Measurements from ENCODE around the gene CTSO. TPM values are rescaled to one million over a fixed set of nuclear protein-coding genes. Genes with fewer than 3 reads are reported as not detected.
"Not testable (repeated sequence)": the region's sequence is repeated elsewhere in the genome, so short reads cannot be mapped to it uniquely, and the experiment has no call there.

The CTSO gene
- total RNA-seq, 1 donor from 2014 or later = 3.7 TPM

DNA sequence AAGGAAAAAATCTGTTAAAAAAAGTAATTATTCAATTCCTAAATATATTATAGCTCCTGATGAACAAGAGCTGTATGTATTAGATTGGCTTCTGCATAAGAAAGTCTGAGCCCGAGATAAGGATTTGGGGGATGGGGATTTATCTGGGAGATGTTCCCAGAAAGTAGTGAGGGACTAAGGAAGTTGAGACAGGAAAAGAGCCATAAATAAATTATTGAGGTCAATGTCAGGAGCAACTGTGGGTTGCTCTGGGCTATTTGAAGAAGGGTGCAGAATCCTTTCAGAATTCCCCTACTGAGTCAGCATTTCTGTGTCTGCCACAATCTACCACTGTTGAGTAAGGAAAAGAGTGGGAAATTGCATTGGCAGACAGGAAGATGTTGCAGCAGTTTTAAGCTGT lies 53.3 kb downstream of the CTSO start:
- Mint-ChIP-seq H3K27me3 (no peaks in the 10 kb centered on the region), H3K9me3 (ENCODE audit: low read depth) (peaks cover 11% of the 10 kb centered on the region), H3K36me3 (ENCODE audit: insufficient read depth) (peaks cover 5% of the 10 kb centered on the region), H3K4me3 (ENCODE audit: low read depth) (no peak overlapping the region), H3K4me1 (ENCODE audit: low read depth) (peaks cover 11% of the 10 kb centered on the region), H3K27ac (peak overlapping the region; percentile 5)
- no peak for DNase-seq (ENCODE audit: low spot score, unreplicated experiment)
- TF ChIP-seq, protein P1, sequence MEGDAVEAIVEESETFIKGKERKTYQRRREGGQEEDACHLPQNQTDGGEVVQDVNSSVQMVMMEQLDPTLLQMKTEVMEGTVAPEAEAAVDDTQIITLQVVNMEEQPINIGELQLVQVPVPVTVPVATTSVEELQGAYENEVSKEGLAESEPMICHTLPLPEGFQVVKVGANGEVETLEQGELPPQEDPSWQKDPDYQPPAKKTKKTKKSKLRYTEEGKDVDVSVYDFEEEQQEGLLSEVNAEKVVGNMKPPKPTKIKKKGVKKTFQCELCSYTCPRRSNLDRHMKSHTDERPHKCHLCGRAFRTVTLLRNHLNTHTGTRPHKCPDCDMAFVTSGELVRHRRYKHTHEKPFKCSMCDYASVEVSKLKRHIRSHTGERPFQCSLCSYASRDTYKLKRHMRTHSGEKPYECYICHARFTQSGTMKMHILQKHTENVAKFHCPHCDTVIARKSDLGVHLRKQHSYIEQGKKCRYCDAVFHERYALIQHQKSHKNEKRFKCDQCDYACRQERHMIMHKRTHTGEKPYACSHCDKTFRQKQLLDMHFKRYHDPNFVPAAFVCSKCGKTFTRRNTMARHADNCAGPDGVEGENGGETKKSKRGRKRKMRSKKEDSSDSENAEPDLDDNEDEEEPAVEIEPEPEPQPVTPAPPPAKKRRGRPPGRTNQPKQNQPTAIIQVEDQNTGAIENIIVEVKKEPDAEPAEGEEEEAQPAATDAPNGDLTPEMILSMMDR (IDR thresholded peaks at IDR 0.05; ENCODE audit: unreplicated experiment) = no peak

- no peak overlapping the region for H3K4me3 Mint-ChIP-seq (ENCODE audit: low read depth)
- TF ChIP-seq, protein P1 (IDR thresholded peaks at IDR 0.05; ENCODE audit: unreplicated experiment) = no peak
- peaks cover 6% of the 10 kb centered on the region for H3K36me3 Mint-ChIP-seq (ENCODE audit: insufficient read depth)
- DNase-seq (ENCODE audit: low spot score, unreplicated experiment) = no peak
- H3K27ac Mint-ChIP-seq = no peak overlapping the region
- no peaks in the 10 kb centered on the region for H3K27me3 Mint-ChIP-seq
- H3K9me3 Mint-ChIP-seq (ENCODE audit: low read depth) = peaks cover 11% of the 10 kb centered on the region
- peaks cover 11% of the 10 kb centered on the region for H3K4me1 Mint-ChIP-seq (ENCODE audit: low read depth)
Measured at GRCh38 chr4:155899891-155900290, 53.8 kb downstream of the CTSO start.

- not testable (repeated sequence) for H3K27ac Mint-ChIP-seq; H3K4me3 Mint-ChIP-seq (ENCODE audit: low read depth); H3K36me3 Mint-ChIP-seq (ENCODE audit: insufficient read depth); H3K4me1 Mint-ChIP-seq (ENCODE audit: low read depth); DNase-seq (ENCODE audit: low spot score, unreplicated experiment); H3K27me3 Mint-ChIP-seq
- peaks cover 14% of the 10 kb centered on the region for H3K9me3 Mint-ChIP-seq (ENCODE audit: low read depth)
Measured at GRCh38 chr4:155898371-155898770, 55.3 kb downstream of the CTSO start.

- Mint-ChIP-seq H3K4me3 (ENCODE audit: low read depth) (no peak overlapping the region), H3K9me3 (ENCODE audit: low read depth) (peaks cover 15% of the 10 kb centered on the region)
Measured at GRCh38 chr4:155891058-155891457, 62.6 kb downstream of the CTSO start.

DNA sequence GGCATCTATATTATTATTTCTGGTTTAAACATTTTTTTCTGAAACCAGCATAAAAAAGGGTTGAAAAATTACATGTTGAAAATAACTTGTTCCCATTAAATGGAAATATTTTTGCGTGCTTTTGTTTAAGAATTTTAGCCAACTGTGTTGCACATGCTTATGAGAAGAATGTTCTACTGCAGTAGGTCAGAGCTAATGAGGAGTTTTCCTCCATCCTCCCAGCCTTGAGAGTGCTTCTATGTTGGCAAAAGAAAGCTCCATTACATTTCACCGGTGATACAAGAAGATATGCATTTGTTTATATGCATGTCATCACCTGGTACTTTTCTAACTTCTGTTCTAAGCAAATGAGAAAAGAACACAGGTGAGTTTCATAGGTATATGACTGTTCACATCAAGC lies 63.7 kb downstream of the CTSO start:
- Mint-ChIP-seq H3K27ac (no peak overlapping the region), H3K4me1 (ENCODE audit: low read depth) (peaks cover 17% of the 10 kb centered on the region), H3K36me3 (ENCODE audit: insufficient read depth) (no peaks in the 10 kb centered on the region), H3K4me3 (ENCODE audit: low read depth) (no peak overlapping the region), H3K9me3 (ENCODE audit: low read depth) (peaks cover 12% of the 10 kb centered on the region), H3K27me3 (no peaks in the 10 kb centered on the region)
- TF ChIP-seq, protein P1 (IDR thresholded peaks at IDR 0.05; ENCODE audit: unreplicated experiment) = no peak
- DNase-seq (ENCODE audit: low spot score, unreplicated experiment) = no peak

More at GRCh38 chr4:155891058-155891457, 62.6 kb downstream of the CTSO start:
- TF ChIP-seq, protein P1 (IDR thresholded peaks at IDR 0.05; ENCODE audit: unreplicated experiment) = no peak
- Mint-ChIP-seq H3K27me3 (no peaks in the 10 kb centered on the region), H3K36me3 (ENCODE audit: insufficient read depth) (peaks cover 3% of the 10 kb centered on the region), H3K27ac (no peak overlapping the region), H3K4me1 (ENCODE audit: low read depth) (peaks cover 9% of the 10 kb centered on the region)
- DNase-seq (ENCODE audit: low spot score, unreplicated experiment) = no peak

DNA sequence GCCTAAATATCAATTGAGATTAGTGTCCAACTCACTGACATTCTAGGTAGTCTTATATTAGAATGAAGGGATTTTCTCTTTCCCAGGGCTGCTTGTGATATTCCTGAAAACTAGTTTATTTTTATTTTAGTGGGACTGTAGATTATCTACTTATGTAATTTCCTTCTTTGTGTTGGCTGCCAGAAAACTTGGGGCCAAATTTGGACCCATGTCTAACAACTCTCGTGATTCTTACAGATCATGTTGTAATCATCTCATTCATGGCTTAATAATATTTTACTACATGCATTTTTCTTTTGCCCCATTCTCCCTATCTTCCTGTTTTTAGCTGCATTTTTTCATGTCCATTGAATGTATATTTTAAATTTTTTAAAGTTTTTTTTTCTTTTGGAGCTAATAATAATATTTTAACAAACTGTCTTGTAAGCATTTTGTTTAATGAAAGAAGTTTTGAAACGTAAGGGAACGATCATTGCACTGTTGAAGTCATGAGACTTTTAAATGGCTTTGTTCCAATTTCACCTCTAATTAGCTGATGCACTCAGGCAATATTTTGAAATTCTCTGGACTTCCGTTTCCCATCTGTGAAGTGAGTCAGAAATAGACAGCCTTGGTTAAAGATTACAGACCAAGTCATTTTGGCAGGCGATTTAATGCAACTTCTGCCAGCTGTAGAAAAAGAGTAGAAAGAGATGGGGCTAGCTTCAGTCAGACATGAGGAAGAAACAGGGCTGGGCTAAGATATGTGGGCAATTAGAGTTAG lies 64.5 kb downstream of the CTSO start:
- Mint-ChIP-seq H3K9me3 (ENCODE audit: low read depth) (peaks cover 15% of the 10 kb centered on the region), H3K27me3 (no peaks in the 10 kb centered on the region), H3K36me3 (ENCODE audit: insufficient read depth) (no peaks in the 10 kb centered on the region), H3K4me1 (ENCODE audit: low read depth) (peaks cover 18% of the 10 kb centered on the region), H3K4me3 (ENCODE audit: low read depth) (no peak overlapping the region), H3K27ac (no peak overlapping the region)
- TF ChIP-seq, protein P1 (IDR thresholded peaks at IDR 0.05; ENCODE audit: unreplicated experiment) = no peak
- no peak for DNase-seq (ENCODE audit: low spot score, unreplicated experiment)
